GM19328 (cell line): ENCODE measurements around the gene GNA12.

Source experiments
- ATAC-seq: cut with Tn5 transposase; IDR thresholded peaks from one replicate; pipeline ENCODE4 v1.9.1; 2021; ENCODE audit warnings: mild to moderate bottlenecking, moderate library complexity; ENCODE audit not compliant: unreplicated experiment

The GNA12 gene

DNA sequence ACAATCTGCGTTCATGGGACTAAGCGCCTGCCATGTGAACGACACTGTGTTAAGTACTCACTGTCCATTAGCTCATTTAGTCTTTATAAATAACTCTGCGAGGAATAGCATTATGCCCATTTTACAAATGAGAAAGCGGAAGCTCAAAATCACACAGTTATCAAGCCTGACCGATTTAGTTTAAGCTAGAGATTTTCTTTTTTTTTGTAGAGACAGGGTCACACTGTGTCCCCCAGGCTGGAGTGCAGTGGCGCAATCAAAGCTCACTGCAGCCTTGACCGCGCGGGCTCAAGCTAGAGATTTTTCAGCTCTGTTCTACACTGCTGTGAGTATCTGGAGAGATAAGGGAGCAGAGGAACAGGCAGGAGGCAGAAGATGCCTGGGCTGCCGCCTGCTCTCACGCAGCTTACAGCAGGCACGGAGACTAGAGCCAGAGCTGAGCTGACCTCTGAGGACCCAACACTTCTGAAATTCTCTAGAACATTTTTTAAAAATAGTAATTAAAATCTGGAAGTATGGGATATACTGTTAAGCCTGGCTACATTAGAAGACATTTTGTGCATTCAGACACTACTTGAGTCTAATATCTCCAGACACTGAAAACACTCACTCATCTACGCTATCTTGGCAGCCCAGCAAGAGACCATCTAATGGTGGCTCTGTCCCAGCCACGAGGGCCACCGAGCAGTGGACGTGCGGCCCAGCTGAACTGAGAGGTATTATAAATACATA lies 38.7 kb downstream of the GNA12 start:
- no peak for ATAC-seq

DNA sequence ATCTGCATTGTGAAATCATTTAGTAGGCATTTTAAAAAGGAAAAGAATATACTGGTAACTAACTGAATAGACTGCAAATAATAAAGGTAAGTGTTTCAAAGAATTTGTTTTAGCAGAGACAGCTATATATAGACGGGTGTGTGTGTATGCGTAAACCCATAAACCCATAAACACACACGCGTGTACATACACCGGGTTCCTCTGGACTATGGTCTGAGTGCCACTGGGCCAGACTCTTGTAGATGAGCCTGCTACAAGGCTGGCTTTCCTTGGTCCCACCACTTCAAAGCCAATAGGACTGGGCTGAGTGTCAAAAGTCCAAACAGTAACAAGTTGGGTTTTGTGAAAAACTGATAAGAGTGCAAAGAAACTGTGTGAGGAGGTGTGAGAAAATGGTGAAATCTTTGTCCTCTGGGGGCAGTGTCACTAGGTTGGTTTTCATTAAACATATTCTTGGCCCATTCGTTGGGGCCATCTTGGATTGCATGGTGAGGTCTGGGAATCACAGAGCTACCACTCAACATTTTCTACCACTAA lies 39.8 kb downstream of the GNA12 start:
- ATAC-seq: no peak

DNA sequence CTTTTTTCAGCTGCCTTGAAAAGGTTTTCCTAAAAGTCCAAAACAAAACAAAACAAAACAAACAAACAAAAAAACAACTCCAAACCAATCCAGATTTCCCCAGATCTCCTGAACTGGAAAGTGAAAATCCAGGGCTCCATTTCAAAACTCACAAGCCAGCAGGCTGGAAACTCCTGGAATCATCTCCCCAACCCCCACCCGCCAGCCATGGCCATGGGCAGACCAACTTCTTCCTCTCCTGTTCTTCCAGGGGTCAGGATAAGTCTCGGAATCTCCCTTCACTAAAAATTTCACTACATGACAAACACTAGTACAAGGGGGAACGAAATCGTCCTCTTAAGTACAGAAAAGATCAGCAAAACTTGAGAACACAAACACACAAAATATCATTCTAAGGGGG lies 40.4 kb downstream of the GNA12 start:
- ATAC-seq: no peak

- ATAC-seq: no peak
Observed at GRCh38 chr7:2803342-2803692, 40.8 kb downstream of the GNA12 start.

- ATAC-seq: no peak
Observed at GRCh38 chr7:2802504-2803341, 41.4 kb downstream of the GNA12 start.

DNA sequence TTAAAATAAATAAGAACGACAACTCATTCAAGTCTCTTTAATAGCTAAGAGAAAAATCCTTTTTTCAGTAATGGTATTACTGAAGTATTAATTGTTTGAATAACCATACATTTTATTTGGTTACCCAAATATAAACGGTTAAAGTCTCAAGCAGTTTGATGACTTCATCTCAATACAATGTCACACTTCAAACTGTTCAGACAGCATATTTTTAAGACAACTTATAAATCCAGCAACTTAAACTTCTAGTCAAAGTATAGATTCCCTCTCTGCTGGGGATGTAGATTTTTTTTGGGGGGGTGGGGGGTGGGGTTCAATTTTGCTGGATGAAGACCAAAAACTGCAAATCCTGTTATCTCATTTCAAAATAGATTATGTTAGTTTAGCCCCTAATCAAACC lies 42.0 kb downstream of the GNA12 start:
- no peak for ATAC-seq

GRCh38 chr7:2800931-2801688 lies 43.0 kb downstream of the GNA12 start:
- ATAC-seq: no peak

- no peak for ATAC-seq
Observed at GRCh38 chr7:2800220-2800930, 43.7 kb downstream of the GNA12 start.

GRCh38 chr7:2799253-2799652 lies 44.9 kb downstream of the GNA12 start:
- no peak for ATAC-seq

- ATAC-seq: no peak
Observed at GRCh38 chr7:2798669-2799068, 45.4 kb downstream of the GNA12 start.

GRCh38 chr7:2796358-2797352 lies 47.5 kb downstream of the GNA12 start:
- ATAC-seq: no peak

GRCh38 chr7:2795906-2796305 lies 48.2 kb downstream of the GNA12 start:
- ATAC-seq: no peak

- no peak for ATAC-seq
Observed at GRCh38 chr7:2794836-2795636, 49.1 kb downstream of the GNA12 start.

GRCh38 chr7:2792856-2793487 lies 51.1 kb downstream of the GNA12 start:
- no peak for ATAC-seq

DNA sequence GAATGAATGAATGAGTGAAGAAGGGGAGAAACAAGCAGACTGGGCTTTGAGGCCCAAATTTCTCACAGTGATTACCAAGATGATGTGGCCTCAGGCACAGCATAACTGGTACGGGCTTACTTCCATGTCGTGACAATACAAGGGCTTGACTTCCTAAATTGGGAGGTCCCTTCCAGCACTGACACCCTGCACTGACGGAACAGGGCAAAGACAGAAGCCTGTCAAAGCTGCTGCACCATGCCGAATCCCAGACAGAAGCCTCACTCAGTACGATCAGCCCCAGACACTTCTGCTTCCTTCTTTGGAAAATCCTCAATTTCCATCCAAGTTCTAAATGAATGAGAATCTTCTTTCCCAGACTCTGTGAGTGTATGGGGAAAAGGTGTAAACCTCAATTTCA lies 51.9 kb downstream of the GNA12 start:
- ATAC-seq: no peak

DNA sequence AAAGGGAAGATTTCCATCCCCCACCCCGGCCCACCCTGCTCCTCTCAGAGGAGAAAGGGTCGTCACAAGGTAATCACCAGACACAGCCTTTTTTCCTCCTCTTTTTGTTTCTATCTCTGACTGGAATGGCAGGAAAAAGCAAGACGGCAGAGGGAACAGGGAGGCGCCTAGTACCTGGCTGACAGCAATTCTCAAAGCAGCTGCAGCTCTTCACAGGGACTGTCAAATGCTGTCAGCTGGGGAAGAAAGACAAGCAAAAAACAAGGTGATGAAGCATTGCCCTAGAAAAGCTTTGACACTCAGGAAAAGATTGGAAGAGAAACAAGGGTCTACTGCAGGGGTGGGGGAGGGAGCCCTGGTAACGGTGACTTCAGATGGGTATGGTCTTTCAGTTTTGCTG lies 52.7 kb downstream of the GNA12 start:
- no peak for ATAC-seq

DNA sequence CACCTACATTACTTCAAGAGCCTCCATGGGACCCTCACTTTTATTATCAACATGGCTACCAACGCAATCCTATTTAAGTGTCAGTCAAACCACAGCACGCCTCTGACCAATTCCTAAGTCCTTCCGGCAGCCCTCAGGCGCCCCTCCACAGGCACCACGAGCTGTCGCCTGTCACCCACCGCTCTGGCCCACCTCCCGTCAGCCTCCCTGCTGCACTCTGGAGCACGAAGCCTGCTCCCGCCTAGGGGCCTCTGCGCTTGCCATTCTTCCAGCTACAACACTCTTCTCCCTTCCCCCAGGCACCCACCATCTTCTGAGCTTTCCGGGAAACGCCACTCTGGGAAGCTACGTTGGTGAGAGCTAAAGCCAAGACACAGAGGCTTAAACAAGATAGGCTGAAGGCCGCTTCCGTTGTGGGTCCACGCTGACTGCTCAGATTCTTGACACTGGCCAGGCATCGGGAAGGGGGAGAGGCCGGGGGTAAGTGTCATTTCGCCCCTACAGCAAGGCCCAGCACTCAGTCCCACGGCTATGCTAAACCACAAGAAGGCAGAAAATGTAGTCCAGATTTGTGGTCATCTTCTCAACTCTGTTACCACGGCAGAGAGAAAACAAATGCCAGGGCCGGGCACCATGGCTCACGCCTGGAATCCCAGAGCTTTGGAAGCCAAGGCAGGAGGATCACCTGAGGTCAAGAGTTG lies 56.7 kb downstream of the GNA12 start:
- ATAC-seq: no peak
